Tongue (tissue), 2 donors: ENCODE results near the gene CMTR2. TPM values are rescaled to one million over a fixed set of nuclear protein-coding genes. Genes with fewer than 3 reads are reported as not detected.
A peak's percentile ranks its signal among the peaks of the same experiment; 100 is the strongest.

Experiments used
- DNase-seq: peaks from one replicate; pipeline ENCODE4 v3.0.0-alpha.2; 2015
- total RNA-seq: library from RNA; depleted of rRNA; stranded (reverse); fragments of >200 nt; gene quantifications from one replicate; pipeline ENCODE4 v1.2.3, GENCODE V29; 2014

CMTR2 gene
- total RNA-seq, 1 donor from 2014 or later, result 47.6 TPM

GRCh38 chr16:71276589-71277334 is 12.4 kb downstream of the CMTR2 start:
- no peak for DNase-seq

- no peak for DNase-seq
These were observed 15.8 kb downstream of the CMTR2 start for GRCh38 chr16:71273384-71273783.

- no peak for DNase-seq
These were observed 24.9 kb downstream of the CMTR2 start for GRCh38 chr16:71264299-71264698.

GRCh38 chr16:71263582-71263981 is 25.6 kb downstream of the CMTR2 start:
- no peak for DNase-seq

- no peak for DNase-seq
These were observed 26.8 kb downstream of the CMTR2 start for GRCh38 chr16:71262391-71262790.

DNA sequence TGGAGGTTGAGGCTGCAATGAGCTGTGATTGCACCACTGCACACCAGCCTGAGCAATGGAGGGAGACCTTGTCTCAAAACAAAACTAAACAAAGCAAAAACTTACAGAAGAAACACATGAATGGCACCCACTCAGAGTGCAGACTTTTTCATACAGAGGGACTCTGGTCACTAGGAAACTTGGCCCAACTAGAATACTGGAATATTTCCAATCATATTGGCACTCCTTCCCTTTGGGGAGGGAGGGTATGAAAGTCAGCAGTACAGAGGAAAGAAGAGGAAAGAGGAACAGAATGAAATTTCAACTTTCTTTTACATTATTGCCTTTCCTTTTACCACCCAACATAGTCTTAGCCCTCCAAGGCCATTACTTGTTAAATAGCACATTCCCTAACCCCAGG is 28.2 kb downstream of the CMTR2 start:
- DNase-seq, result peak; percentile 12

DNA sequence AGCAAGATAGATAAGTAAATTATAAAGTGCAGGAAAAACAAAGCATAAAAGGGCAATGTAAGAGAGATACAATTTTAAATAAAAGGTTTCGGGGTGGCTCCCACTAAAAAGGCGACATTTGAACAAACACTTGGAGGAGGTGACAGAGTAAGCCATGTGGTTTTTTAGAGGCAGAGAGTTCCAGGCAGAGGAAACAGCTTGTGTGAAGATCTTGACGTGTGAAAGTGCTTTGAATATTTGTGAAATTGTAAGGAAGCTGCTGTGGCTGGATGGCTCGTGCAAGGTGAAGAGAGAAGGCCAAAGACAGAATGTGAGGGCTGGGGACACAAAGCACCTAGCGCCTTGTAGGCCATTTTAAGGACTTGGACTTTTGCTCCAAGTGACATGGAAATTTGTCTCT is 30.1 kb downstream of the CMTR2 start:
- no peak for DNase-seq

- DNase-seq, result peak; percentile 64
These were observed 30.8 kb downstream of the CMTR2 start for GRCh38 chr16:71258372-71258771.

- no peak for DNase-seq
These were observed 31.4 kb downstream of the CMTR2 start for GRCh38 chr16:71257768-71258167.

DNA sequence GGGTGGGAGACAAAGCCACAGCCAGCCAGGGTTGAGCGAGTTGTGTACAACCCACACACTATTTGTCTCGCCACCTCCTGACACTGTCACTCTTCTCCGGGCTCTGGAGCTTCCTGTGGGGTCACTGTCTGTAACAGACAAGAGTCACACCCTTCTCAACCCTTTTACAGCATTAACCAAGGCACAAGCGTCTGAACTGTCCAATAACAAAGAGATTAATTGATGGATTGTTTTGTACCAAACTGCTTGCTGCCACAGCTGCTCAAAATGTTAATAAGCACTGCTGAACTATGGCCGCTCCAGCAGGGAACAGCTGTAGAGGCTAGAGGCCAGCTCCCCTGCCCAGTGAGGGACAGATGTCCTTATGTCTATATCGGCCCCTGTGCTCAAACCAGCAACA is 33.5 kb downstream of the CMTR2 start:
- DNase-seq, result peak; percentile 87

GRCh38 chr16:71254832-71255525 is 34.2 kb downstream of the CMTR2 start:
- peak; percentile 82 for DNase-seq

DNA sequence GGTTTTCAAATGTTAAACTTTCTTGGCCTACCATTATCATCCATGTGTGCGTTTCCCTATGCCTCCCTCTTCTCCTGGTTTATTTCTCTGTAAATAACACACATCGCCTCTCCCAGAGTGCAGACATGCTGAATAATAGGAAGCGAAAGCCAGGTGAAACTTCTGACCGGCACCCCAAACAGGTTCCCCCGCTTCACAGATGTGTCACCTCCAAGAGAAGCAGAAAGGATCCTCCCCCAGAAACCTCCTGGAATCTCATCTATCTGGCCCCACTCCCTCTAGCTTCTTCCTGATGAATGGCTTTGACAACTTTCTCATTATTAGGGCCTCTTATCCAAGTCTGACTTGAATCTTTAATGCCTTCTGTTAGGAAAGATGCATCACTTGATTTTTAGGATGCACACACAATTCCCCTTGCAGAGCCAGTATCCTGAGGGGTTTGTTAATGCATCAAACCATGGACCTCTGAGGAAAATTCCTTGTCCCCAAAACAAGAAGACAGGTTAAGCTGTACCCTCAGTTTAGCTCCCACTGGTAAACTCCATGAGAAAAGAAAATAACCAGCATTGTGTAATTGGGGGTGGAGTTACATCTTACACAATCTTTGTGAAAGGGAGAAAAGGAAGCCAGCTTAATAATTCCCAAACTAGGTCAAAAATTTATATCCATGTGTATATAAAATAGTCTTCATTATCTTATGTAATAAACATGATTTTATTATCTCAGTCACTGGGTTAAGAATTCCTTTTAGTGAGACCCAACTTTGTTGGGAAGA is 38.6 kb downstream of the CMTR2 start:
- DNase-seq, result no peak

DNA sequence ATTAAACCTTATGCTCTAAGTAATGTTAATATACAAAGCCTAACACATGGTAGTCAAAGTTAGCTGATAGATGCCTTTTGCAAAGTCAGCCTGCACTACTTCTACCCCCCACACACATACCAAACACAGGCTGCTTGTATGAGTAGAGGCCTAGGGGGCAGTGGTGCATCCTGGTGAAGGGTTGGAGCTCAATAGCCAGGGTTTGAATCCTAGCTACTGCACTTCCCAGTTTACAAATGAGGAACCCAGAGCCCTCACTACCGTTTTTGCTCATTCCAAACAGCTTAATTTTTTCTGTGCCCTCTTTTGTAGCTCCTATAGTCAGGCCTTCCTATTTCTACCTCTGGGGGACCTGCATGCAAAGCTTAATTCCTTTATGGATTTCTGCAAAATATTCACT is 39.8 kb downstream of the CMTR2 start:
- DNase-seq, result no peak

GRCh38 chr16:71247478-71247877 is 41.7 kb downstream of the CMTR2 start:
- no peak for DNase-seq

GRCh38 chr16:71246309-71246708 is 42.9 kb downstream of the CMTR2 start:
- DNase-seq, result no peak

DNA sequence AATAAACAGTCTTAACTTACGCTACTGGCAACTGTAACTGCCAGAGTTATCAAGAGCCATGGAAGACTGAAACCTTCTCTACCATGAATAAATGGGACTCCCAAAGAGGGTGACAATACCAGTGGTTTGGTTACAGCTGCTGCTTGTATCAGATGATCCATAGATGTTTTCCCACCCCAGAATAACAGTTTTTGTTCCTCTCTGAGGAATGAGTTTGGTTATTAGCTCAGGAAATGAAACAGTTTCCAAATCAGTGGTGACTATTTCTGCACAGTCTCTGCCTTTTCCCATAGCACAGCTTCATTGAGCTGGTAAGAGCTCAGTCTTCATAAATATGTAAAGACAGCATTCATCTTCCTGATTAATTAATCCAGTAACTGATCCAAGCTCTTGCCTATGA is 44.7 kb downstream of the CMTR2 start:
- DNase-seq, result no peak

DNA sequence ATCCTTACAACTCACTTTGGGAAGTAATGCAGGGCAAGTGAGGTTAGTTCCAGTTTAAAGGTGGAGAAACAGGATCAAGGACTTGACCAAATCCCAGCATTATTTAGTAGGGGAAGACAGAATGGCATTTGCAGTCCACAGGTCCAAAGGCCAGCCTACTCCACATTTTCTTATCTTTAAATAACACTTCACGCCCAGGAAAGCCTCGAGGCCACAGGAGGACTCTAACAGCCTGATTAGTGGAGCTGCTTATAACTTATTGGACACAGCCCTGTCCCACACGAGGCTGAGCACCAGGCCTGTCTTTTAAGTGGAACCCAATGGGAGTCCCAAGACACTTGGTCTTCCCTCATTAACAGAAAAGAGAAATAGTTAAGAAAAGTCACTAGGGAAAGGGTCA is 46.6 kb downstream of the CMTR2 start:
- DNase-seq, result no peak

DNA sequence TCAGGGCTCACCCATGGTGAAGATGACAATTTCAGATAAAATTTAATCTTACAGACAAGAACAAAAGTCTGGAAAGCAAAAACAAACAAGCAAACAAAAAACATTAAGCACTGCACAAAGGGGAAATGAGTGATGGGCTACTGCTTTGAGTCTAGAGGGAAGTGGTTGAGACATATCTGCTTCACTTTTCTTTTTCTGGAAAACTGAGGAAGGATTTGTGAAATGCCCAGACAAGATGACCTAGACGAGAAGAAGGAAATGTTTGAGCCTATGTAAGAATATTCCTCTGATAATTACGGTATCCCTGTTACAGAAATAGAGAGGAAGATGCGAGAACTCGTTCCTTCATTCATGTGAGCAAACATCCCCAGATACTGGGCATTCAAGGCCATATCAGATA is 47.2 kb downstream of the CMTR2 start:
- DNase-seq, result no peak

Other genes starting within 250 kb of the CMTR2 start
- gene HYDIN, start 58.7 kb downstream of the CMTR2 start, total RNA-seq, result 1.2 TPM
- 0.31 TPM for gene CALB2, start 69.3 kb upstream of the CMTR2 start, total RNA-seq
- gene TLE7, start 152.7 kb upstream of the CMTR2 start, total RNA-seq, result not detected
- 13.3 TPM for gene ZNF23, start 172.8 kb upstream of the CMTR2 start, total RNA-seq
- gene ZNF19, start 199.9 kb upstream of the CMTR2 start, total RNA-seq, result 2.6 TPM
- gene CHST4, start 237.0 kb upstream of the CMTR2 start, total RNA-seq, result 0.21 TPM